ENCODE data around the gene ZDHHC11B. TPM values are rescaled to one million over a fixed set of nuclear protein-coding genes. Genes with fewer than 3 reads are reported as not detected.
A peak's percentile ranks its signal among the peaks of the same experiment; 100 is the strongest.

The ZDHHC11B gene
- total RNA-seq, 1 experiment from 2014 or later: 1.4 TPM

DNA sequence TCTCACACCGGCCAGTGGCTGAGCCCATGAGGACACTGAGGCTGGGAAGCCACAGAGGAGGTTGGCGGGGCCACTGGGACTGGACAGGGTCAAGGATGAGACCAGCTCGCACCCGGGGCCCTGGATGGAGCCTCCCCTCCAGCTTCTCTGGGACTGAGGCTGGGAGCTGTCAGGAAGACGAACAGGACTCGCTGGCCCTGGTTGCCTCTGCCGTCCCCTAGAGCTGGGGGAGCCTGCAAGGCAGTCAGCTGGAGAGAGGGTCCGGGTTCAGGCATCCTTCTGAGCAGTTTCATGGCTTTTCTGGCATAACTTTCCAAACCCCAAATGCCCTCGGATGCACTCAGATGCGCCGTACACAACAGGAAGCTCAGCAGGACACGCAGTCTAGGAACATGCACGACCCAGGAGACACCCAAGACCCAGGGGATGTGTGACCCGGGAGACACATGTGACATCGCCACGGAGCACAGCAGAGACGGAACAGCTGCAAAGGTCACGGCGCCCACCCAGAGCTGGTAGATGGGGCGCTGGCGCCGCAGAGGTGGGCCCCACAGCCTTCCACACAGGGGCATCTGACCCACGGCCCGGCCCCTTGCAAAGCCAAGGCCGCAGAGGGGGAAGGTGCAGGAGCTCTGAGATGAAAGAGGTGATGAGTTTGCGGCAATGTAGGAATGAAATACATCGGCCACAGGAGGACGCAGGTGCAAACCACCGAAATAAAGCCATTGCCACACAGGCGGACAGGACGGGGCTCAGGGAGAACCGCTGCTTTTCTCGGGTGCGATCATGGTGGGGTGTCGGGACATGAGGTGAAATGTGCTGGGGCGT is 108.4 kb downstream of the ZDHHC11B start:
- H3K27me3 ChIP-seq (ENCODE audit: insufficient read depth, low read length): no peaks in the 10 kb centered on the region; the same call in 1 of the 2 replicates
- H3K14ac ChIP-seq (ENCODE audit: insufficient read depth, low read length): no peak overlapping the region; the same call in 1 of the 2 replicates
- no peak overlapping the region for H4K91ac ChIP-seq (ENCODE audit: insufficient read length, low read depth, low read length)
- H3K23me2 ChIP-seq (ENCODE audit: insufficient read length, low read depth, low read length, poor library complexity, severe bottlenecking): no peaks in the 10 kb centered on the region
- Mint-ChIP-seq H3K9me3 (no peaks in the 10 kb centered on the region), H3K27ac (no peak overlapping the region; a peak in 2 of 7 replicates), H3K4me3 (no peak overlapping the region), H3K4me1 (peaks cover 5 to 9% of the 10 kb centered on the region in 2 experiments), H3K36me3 (ENCODE audit: insufficient read depth in 1 of 3, low read depth in 3 of 3) (no peaks in the 10 kb centered on the region), H3K27me3 (ENCODE audit: low read depth) (peaks cover 51% of the 10 kb centered on the region)
- no peaks in the 10 kb centered on the region for H3K4me1 ChIP-seq (ENCODE audit: insufficient read depth, low read length)
- H2BK12ac ChIP-seq (ENCODE audit: insufficient read length, low read depth, low read length): no peak overlapping the region
- no peak overlapping the region for H4K5ac ChIP-seq (ENCODE audit: insufficient read length, low read depth, low read length)
- no CpG with 5 or more reads among the region's 36 CpGs for WGBS (ENCODE audit: extremely low coverage, insufficient read length, low lambda C conversion rate)
- no peaks in the 10 kb centered on the region for H3K9me3 ChIP-seq (ENCODE audit: control insufficient read depth, low read depth, low read length)
- no peak overlapping the region for H2AK5ac ChIP-seq (ENCODE audit: insufficient read length, low read length)
- H3T11ph ChIP-seq (ENCODE audit: low read length): no peak overlapping the region
- peak overlapping the region; percentile 52 for H3K18ac ChIP-seq (ENCODE audit: insufficient read length, low read depth, low read length)
- H3K27ac ChIP-seq (ENCODE audit: insufficient read length, low read depth, low read length): no peak overlapping the region
- DNase-seq: peak; percentile 25
- H4K20me1 ChIP-seq (ENCODE audit: control insufficient read depth, insufficient read depth, insufficient read length): no peaks in the 10 kb centered on the region
- H2BK20ac ChIP-seq (ENCODE audit: low read depth, low read length, poor library complexity, severe bottlenecking): no peak overlapping the region
- H4K8ac ChIP-seq (replicated peaks; ENCODE audit: insufficient read length, low read depth, low read length): no peak overlapping the region
- no peak overlapping the region for H3K23ac ChIP-seq (ENCODE audit: insufficient read length, low read depth, low read length)
- no peak overlapping the region for H2BK120ac ChIP-seq (ENCODE audit: low read depth, low read length, poor library complexity, severe bottlenecking)
- H3K79me1 ChIP-seq (ENCODE audit: insufficient read depth, low read depth, low read length, poor library complexity, severe bottlenecking): no peaks in the 10 kb centered on the region
- H3K9ac ChIP-seq (ENCODE audit: extremely low read depth, insufficient read length, low read length): no peak overlapping the region
- H3K4me2 ChIP-seq (ENCODE audit: insufficient read depth, insufficient read length, low read length): no peak overlapping the region
- no peak overlapping the region for H3K4ac ChIP-seq (ENCODE audit: low read depth, low read length)
- H2BK15ac ChIP-seq (ENCODE audit: low read depth, low read length): no peak overlapping the region
- no peak for TF ChIP-seq CTCF (conservative IDR thresholded peaks at IDR 0.05)
- H2AFZ ChIP-seq (ENCODE audit: low read length): no peak overlapping the region
- H3K56ac ChIP-seq (ENCODE audit: insufficient read length, low read depth, low read length): no peak overlapping the region
- no peaks in the 10 kb centered on the region for H3K79me2 ChIP-seq (ENCODE audit: insufficient read depth, low read length)
- no peak overlapping the region for H2BK5ac ChIP-seq (ENCODE audit: insufficient read length, low read length)
